GM19023 (cell line): Measurements from ENCODE around the gene P2RX3.
"Not testable (repeated sequence)": the region's sequence is repeated elsewhere in the genome, so short reads cannot be mapped to it uniquely, and the experiment has no call there.

ENCODE experiments used
- ATAC-seq: cut with Tn5 transposase; IDR thresholded peaks from one replicate; pipeline ENCODE4 v1.9.1; 2021; ENCODE audit warnings: mild to moderate bottlenecking, moderate library complexity; ENCODE audit not compliant: unreplicated experiment

Gene P2RX3

DNA sequence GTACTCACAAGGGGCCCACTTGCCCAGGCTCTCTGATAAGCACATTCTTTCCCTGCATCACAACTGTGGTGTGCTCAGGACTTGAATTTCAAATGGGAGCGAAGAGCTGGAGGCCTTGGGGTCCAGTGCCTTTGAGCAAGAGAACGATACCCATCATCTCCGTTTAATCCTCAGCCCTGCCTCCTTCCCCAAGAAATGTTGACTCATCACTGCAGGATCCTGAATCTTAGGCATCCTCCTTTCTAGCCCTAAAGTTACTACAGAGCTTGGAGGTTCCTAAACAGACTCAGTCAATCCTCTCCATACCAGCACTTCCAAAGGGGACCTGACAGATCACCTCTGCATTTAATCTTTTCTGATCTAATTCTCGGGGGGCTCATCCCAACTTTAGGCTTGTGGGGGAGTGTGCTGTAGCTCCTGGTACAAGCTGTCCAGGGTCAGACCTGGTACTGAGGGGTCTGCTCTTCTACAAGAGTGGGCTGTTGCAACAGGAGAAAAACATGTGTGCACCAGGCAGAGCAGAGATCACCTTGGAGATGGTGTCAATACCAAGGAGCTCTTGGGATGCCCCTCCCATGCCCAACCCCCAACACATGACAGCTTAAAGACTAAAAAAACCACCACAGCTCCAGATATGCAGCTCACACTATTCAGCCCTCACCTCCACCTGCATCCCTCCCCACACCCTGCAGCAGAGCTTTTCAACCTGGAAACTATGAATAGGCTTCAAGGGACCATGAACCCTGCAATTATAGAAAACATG lies 56.2 kb downstream of the P2RX3 start:
- ATAC-seq = no peak

DNA sequence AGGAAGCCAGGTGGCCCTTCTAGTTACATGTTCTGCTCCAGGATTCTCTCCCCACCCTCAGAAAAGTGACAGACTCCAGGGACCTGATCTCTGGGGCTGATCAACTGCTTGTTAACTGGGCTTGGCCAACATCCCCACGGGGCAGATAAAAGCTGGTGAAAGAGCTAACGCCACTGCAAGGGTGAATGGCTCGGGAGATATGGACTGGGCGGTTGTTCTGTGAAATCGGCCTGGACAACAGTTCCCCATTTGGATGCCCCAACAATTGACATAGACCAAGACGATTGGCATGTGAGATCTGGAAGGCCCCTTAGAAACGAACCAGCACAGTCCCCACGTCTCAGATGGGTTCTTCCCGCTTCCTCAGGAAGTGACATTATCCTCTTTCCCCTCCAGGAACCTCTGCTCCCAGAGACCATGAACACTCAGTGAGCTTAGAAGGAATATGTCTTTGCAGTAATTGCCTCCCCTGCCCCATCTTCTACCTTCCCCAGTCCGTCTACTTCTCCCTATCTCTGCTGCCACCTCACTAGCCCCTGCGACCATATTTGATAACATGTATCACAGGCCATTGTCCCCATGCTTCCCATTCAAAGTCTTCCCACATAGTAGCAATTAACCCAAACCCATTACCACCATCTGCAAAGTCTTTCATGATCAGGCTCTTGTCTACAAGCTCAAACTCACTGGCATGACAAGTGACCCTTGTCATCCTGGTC lies 57.9 kb downstream of the P2RX3 start:
- no peak for ATAC-seq

DNA sequence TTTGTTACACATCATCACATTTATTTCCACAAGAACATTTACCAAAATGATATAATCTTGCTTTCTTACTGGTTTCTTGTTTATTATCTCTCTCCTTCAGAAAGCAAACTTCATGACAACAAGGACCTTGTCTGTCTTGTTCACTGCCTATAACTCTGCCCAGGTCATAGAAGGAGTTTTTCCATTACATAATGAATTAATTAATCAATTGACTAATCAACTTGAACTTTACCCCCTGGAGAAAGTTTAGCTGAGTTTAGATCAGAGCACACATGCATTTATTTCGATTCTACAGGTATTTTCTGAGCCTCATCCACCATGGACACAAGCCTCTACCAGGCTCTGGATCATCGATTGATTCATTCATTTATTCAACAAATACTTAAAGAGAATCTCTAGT lies 58.6 kb downstream of the P2RX3 start:
- ATAC-seq = no peak

DNA sequence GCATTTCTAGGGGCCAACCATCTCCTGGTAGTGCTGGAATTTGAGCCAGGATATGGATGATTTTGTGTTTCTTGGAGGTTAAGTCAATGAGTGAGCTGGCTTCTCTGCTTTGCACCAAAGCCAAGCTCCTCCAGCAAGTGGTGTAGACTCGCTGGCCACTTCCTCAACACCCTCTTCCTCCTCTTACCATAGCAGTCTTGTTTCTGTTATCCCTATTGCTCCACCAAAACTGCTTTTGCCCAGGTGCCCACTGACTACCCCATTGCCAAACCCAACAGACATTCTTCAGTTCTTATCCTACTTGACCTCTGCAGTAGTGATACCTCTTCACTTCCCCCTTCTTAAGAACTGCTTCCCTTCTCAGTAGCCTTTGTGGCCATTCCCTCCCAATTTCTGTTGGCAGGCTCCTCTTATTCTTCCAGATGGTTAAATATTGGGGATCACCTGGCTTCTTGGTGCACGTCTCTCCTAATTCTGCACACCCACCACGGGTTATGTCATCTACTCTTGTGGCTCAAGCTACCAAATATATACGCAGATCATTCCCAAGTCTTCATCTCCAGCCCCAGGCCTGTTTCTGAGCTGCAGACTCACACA lies 59.3 kb downstream of the P2RX3 start:
- no peak for ATAC-seq

DNA sequence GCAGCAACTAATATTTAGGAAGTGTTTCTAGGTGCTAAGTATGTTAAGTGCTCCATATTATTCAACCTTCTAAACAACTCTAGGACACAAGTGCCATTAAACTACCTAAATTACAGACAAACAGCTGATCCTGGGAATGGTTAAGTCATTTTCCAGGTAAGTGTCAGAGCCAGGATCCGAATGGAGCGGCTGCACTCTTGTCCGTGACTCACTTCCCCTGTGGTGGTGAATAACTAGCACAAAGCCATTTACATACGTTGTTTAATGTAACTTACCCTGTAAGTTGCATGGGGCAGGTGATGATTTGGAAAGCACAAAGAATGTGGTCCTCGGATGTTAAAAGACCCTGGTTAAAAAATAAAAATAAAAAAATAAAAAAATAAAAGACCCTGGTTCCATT lies 61.1 kb downstream of the P2RX3 start:
- no peak for ATAC-seq

DNA sequence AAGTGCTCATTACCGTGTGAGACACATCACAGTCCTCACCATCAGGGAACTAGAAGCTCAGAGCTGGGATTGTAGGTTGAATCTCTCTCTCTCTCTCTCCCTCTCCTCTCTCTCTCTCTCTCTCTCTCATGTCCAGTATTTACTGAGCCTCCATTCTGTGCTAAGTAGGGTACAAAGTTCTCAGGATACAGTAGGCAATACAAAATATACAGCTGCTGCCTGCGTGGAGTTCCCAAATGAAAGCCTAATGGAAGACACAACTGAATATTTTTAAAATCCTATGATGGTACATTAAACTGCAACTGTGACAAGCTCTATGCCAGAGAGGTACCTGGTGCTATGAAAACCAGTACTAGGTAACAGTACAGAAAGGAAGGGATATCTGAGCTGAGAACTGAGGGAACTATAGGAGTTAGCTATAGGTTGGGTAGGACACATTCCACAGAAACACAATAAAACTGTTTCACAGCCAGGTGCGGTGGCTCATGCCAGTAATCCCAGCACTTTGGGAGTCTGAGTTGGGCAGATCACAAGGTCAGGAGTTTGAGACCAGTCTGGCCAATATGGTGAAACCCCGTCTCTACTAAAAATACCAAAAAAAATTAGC lies 61.9 kb downstream of the P2RX3 start:
- ATAC-seq = no peak

DNA sequence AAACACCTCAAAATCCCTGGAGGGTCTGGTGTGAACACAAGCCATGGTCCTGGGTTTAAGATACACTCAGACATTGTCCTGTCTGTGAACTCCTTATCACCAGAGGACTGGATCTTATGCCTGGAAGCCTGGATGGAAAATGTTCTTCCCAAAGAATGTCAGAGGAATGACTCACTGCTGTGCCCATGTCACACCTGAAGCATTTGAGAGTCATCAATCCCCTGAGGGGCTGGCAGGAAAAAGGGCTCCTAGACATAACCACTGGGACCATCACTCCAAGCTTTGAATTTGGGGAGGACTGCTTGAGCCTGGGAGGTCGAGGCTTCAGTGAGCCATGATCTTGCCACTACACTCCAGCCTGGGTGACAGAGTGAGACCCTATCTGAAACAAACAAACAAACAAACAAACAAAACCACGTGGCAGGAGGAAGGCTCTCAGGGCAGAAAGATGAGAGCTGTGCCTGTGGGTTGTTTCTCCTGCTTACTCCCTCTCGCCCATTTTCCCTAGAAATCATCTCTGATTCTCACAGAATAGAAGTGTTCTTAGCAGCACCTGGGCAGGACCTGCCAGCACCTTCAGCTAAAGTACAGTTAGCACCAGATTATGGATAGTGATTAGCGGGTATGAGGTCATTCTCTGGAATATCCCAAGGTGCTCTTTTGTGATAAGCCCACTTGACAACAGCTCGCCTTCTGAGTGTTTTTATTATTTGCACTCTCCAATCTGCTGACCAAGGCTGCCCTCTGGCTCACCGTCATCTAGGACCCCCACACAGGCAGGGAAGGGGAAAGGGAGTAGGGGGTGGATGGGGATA lies 64.2 kb downstream of the P2RX3 start:
- ATAC-seq = no peak

DNA sequence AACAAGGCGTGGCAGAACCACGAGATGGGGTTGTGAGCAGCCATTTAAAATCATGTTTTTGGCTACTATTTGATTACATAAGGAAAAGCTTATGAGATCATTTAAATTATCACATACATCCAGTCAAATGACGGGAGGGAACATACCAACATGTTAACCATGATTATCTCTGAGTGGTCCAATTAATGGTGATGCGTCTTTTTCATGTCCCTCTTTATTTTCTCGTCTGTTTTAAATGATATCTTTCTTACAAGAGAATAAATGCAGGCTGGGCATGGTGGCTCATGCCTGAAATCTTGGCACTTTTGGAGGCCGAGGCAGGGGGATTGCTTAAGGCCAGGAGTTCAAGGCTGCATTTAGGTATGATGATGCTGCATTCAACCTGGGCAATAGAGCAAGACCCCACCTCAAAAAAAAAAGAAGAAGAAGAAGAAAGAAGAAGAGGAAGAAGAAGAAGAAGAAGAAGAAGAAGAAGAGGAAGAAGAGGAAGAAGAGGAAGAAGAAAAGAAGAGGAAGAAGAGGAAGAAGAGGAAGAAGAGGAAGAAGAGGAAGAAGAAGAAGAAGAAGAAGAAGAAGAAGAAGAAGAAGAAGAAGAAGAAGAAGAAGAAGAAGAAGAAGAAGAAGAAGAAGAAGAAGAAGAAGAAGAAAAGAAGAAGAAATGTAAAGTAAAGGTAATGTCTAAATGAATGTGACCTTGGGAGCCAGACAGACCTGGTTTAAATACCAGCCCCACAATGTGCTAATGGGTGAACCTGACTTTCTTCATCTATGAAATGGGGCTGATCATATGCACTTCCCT lies 65.0 kb downstream of the P2RX3 start:
- not testable (repeated sequence) for ATAC-seq

DNA sequence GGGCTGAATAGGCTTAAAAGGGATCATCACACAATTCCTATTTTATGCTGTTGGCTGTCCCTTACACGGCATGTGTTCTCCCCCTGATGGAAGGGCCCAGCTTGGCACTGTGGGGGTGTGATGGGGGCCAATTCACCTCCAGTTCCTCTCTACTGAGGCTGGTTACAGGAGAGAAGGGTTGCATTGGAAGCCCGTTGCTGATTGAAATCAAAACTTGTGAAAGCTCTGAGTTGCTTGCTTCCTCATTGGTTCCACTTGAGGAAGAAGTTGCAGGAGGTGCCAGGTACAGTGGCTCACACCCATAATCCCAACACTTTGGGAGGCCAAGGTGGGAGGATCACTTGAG lies 65.6 kb downstream of the P2RX3 start:
- ATAC-seq = no peak

DNA sequence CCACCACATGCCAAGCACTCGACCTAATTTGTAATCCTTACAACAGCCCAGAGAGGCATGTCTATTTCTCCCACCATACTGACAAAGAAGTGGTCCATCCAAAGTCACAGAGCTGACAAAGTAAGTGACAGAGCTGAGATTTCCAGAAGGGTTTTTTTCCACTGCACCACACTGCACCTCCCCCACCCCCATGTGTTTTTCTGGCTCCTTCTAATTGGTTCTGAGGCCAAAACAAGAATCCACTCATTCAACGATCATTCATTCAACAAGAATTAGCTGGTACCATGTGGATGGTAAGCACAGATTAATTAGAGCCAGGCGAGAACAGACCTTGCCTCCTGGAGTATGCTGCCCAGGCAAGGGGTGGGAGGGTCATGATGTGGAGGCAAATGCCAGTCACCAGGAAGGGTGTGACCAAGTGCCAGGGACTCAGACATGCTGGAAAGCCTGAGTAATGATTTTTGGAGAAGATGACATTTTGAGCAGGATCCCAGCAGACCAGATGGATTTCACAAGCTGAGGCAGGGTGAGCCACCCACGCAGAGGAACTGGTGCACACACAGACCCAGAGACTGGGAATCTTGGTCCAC lies 67.2 kb downstream of the P2RX3 start:
- no peak for ATAC-seq

DNA sequence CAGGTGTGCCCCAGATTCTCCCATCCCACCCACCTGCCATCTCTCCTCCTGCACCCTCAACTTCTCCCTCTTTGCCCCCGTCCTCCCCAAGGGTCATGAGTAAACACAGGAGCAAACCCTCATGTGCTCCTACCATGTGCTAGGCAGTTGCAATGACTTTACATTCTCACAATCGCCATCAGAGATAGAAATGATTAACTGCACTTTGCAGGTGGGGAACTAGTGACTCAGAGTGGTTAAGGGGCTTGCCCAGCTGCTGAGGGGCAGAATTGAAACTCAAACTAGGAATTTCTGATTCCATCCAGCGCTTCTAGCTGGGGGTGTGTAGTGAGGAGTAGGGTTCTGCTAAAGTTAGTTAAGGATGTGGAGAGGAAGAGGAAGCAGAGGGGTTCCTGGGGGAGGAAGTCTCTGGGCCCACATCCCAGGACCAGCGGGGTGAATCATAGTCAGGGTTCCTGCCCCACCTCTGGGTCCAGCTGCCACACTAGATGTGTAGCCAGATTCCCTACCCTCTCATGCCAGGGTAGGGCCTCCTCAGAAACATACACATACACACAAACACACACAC lies 68.3 kb downstream of the P2RX3 start:
- peak; percentile 72 for ATAC-seq

DNA sequence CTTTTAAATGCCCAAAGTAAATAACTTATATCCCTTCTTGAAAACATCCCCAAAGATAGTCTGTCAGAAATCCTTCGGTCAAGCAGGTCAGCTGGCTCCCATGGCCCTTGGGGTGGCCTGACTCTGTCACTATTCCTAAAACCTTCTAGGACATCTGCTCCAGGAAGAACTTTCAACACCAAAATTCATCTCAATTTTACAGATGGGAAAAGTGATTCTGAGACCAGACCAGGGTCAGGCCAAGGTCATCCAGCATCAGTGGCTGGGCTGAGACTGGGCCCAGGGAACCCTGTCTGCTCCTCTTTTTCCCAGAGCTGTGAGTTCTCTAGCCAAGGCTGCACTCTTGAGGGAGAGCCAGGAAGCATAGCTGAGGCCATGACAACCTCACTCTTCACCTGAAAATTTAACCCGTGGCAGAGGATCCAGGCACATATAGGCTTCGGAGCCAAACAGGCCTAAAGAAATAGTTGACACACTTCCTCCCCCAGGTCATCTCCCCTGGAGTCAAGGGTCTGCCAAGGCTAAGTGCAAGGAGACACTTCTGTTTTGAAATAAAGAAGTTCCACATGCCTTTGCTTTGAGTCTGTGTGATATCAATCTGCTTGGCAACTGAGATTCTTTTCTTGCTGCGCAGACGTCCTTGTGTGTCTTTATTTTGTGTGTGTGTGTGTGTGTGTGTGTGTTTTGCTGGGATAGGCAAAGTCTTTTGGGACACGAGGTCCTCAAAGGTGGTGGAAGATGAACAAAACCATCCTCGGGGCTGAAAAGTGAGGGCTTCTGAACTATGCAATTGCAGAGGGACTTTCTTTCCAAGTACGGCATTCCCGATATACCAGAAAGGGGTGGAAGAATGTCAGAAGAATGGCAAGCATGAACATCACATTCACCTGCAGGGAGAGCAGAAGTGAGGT lies 69.1 kb downstream of the P2RX3 start:
- no peak for ATAC-seq

DNA sequence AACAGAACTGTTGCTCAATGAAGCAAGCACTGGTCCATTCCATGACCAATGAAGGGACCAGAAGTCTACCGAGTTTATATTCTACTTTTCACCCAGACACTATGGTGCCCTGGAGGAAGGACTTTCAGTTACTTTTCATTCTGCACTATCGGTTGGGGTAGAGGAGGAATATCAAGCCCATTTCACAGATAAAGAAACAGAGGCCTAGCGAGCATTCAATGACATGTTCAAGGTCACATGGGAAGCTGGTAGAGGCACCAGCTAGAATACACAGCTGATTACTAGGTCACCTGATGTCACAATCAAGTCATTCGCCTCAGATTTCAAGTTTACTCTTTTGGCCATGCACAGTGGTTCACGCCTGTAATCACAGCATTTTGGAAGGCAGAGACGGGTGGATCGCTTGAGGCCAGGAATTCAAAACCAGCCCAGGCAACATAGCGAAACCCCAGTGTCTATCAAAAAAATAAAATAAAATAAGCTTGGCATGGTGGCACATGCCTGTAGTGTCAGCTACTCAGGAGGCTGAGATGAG lies 69.9 kb downstream of the P2RX3 start:
- ATAC-seq = no peak

DNA sequence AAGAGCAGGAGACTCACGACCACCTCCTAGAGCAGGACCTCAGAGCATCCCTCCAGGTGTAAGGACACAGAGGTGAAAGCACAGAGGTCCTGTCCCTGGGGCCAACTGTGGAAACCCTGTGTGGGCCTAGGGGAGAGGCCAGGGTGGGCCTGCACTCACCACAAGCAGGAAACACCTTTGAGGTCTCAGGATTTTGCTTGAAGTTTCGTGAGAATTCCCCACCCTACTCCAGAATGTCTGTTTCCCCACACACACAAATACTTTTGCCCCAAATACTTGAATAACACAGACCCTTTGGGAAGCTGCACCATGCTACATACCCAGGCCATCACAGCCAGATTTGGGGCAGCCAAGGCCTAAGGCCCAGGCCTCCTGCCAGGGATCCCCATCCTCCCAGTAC lies 70.6 kb downstream of the P2RX3 start:
- no peak for ATAC-seq

DNA sequence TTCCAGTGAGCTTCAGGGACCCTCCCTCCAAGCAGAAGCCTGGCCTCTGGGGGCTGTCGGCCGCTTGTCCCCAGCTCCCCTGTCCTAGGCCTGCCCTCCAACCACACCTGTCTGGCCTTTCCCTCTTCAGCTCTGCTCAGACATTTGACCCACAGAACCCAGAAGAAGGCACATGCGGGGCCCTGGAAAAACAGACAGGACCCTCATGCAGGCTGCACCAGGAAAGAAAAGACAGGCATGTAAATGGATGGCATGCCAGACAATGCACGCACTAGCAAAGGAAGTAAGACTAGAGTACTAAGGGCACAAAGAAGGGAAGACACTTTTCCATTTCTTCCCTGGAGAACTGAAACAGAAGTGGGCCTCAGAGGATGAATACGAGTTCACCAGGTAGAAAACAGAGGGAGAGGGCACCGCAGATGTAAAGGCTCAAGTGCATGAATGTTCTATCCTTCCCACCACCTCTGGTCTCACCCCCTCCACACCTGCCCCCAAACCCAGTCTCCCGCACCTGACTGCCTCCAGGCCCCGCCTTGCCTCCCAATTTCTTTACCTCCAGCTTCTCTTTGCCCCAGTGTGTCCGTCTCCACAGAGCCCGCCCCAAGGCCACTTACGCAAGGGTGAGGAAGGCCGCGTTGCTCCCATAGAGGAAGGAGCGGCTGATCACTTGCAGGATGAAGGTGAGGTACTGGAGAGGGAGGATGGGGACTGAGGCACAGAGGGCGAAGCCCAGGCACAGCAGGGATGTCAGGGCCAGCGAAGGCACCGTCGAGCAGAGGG lies 71.4 kb downstream of the P2RX3 start:
- ATAC-seq = no peak

DNA sequence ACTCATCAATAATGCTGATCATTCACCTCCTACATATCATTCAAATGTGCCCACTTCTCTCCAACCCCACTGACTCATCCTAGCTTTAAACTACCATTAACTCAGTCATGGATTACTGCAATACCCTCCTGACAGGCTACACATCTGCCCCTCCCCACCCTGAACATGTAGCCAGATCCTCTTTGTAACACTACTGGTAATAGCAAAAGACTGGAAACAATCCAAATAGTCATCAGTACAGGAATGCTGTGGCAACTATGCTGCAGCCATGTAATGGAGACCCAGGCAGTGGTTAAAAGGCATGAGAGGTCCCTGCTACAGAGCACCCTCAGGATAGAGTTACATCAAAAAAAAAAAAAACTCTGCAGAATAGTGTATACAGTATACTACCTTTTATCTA lies 72.1 kb downstream of the P2RX3 start:
- no peak for ATAC-seq

DNA sequence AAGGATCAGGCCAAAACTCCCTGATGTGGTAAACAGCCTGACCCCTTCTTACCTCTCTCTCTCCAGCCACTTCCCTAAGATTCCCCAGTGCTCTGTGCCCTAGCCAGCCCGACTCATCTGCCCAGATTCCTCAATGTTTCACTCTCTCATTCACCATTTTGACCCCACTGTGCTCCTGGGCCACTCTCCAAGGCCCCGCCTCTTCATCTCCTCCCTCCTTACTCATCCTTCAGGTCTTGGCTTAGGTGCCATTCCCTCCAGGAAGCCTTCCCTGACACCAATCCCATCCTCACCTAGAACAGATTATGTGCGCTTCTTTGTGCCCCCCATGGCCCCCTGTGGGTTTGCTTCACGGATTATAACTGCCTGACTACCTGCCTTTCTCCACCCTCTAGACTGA lies 75.5 kb downstream of the P2RX3 start:
- no peak for ATAC-seq
